ENCODE measurements around the gene ENTR1.

DNA sequence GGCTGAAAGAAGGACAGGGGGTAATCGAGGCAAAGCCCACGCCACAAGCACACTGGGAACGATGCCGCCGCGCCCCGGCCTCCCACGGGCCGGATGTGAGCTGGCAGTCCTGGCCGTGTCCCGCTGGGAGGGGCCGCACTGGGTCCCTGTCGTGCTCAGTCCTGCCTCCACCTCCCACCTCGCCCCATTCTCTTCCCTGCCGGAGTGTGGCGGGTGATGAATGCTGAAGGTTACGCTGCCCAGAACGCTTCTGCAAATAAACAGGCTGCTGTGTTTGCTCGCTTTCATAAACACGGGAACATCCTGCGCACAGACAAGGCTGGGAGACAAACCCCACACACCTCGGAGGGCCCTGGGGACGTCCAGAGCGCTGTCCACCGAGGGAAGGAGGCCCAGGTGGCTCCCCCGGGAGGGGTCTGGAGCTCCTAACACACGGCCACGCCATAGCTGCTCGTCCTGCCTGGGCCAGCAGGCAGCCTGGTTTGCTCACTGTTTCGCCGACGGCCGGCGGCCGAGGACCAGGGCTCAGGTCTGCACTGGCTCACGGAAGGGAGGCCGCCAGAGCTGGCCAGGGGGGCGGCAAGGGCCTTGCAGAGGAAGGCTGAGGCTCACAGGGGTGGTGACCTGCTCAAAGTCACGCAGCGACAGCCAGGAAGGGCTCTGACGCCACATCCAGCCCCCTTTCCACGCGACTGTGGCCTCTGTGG, 49.2 kb downstream of the ENTR1 start:
- TF ChIP-seq, protein P1, sequence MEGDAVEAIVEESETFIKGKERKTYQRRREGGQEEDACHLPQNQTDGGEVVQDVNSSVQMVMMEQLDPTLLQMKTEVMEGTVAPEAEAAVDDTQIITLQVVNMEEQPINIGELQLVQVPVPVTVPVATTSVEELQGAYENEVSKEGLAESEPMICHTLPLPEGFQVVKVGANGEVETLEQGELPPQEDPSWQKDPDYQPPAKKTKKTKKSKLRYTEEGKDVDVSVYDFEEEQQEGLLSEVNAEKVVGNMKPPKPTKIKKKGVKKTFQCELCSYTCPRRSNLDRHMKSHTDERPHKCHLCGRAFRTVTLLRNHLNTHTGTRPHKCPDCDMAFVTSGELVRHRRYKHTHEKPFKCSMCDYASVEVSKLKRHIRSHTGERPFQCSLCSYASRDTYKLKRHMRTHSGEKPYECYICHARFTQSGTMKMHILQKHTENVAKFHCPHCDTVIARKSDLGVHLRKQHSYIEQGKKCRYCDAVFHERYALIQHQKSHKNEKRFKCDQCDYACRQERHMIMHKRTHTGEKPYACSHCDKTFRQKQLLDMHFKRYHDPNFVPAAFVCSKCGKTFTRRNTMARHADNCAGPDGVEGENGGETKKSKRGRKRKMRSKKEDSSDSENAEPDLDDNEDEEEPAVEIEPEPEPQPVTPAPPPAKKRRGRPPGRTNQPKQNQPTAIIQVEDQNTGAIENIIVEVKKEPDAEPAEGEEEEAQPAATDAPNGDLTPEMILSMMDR (IDR thresholded peaks at IDR 0.05; ENCODE audit: low read depth, low read length, poor library complexity, severe bottlenecking): no peak
- no peak for TF ChIP-seq EZH2phosphoT487 (IDR thresholded peaks at IDR 0.05; ENCODE audit: borderline replicate concordance, low read length)

All from DOHH2 (cell line).